ENCODE results near the gene IL1F10.

The IL1F10 gene

DNA sequence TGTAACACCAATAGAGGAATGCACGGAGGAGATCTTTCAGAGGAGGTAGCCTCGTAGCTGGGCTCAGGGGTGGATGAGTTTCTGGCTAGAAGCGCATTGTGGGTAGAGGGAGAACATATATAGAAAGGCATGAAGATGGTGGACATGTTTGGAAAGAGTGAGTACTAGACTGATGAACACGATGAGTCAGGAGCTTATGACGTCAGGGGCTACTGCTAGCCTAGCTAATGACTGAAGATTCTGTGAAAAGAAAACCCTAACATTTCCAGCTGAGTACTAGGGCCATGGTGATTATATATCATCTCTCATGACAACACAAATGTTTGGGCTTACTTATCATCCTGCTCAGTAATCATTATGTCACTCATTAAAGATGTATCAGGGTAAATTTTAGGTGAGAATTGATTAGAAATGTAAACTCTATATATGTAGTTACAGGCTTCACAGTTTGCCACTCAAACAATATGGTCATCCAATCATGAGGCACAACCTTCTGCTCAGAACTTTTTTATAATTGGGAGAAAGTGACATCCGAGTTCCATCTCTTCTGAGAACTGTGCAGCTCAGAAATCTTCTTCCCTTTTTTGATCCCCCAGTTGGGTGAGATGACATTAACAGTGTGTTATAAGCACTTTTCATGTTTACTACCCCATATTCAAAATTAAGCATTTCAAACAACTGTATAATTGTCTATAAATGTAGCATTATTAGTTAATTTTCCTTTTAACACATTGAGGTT is 37.4 kb downstream of the IL1F10 start:
- DNase-seq = no peak
- Histone ChIP-seq H3K4me1 (ENCODE audit: control extremely low read depth in 1 of 4, control insufficient read depth in 4 of 4, insufficient read depth in 4 of 4, low read length in 3 of 4) (peaks cover 0 to 2% (median 0%) of the 10 kb centered on the region in 4 experiments), H3K36me3 (ENCODE audit: control insufficient read depth in 4 of 4, insufficient read depth in 4 of 4, low read length in 3 of 4) (no peaks in the 10 kb centered on the region), H3K27ac (ENCODE audit: insufficient read depth in 1 of 2, low read depth in 1 of 2, low read length in 2 of 2, poor library complexity in 1 of 2, severe bottlenecking in 2 of 2) (no peak overlapping the region), H3K27me3 (replicated peaks in 2 of 5; ENCODE audit: control insufficient read depth in 4 of 5, insufficient read depth in 5 of 5, low read length in 4 of 5) (no peaks in the 10 kb centered on the region), H3K9me3 (ENCODE audit: control extremely low read depth in 1 of 5, control insufficient read depth in 4 of 5, insufficient read depth in 2 of 5, low read depth in 1 of 5, low read length in 4 of 5) (no peaks in the 10 kb centered on the region), H3K4me3 (ENCODE audit: control insufficient read depth in 1 of 7, extremely low read depth in 1 of 7, insufficient read depth in 4 of 7, low read depth in 2 of 7, low read length in 6 of 7) (no peak overlapping the region)
- POLR2A ChIA-PET = no interaction called here
- WGBS (ENCODE audit: insufficient coverage) = 97% methylated on average over 5 of the region's 6 CpGs
- CTCF ChIA-PET = interaction anchor here (0.8 to 1.4 kb wide), 2 partner anchors 19 to 93 kb away, joined by 3 to 4 read pairs; no protein-coding TSS in a partner anchor

DNA sequence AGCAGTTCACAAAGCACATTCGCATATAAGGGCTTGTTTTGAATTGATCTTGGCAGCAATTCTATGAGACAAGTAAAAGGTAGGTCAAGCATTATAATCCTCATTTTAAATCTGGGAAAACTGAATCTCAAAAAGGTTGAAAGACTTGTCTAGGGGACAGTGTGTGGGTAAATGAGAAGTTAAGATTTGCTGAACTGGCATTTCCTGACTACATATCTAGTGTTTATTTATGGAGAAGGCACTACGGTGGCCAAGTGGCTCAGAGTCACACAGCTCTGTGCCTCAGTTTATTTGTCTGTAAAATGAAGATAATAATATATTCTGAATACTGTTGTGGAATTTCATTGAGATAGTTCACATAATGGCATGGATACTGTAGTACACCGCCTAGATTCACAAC is 43.4 kb downstream of the IL1F10 start:
- H3K4me3 ChIP-seq (ENCODE audit: control insufficient read depth in 1 of 7, extremely low read depth in 1 of 7, insufficient read depth in 4 of 7, low read depth in 2 of 7, low read length in 6 of 7) = no peak overlapping the region
- peaks cover 4 to 40% (median 9%) of the 10 kb centered on the region in 4 experiments for H3K4me1 ChIP-seq (ENCODE audit: control extremely low read depth in 1 of 4, control insufficient read depth in 4 of 4, insufficient read depth in 4 of 4, low read length in 3 of 4)
- ChIA-PET POLR2A (no interaction called here), CTCF (interaction anchor here (1.0 to 1.5 kb wide), 2 partner anchors 13 to 26 kb away, joined by 3 read pairs; no protein-coding TSS in a partner anchor)
- no peak overlapping the region for H3K27ac ChIP-seq (ENCODE audit: insufficient read depth in 1 of 2, low read depth in 1 of 2, low read length in 2 of 2, poor library complexity in 1 of 2, severe bottlenecking in 2 of 2)
- 80% methylated on average over 2 of the region's 3 CpGs for WGBS (ENCODE audit: insufficient coverage)
- no peak for DNase-seq
- H3K27me3 ChIP-seq (replicated peaks in 2 of 5; ENCODE audit: control insufficient read depth in 4 of 5, insufficient read depth in 5 of 5, low read length in 4 of 5) = no peaks in the 10 kb centered on the region
- no peaks in the 10 kb centered on the region for H3K9me3 ChIP-seq (ENCODE audit: control extremely low read depth in 1 of 5, control insufficient read depth in 4 of 5, insufficient read depth in 2 of 5, low read depth in 1 of 5, low read length in 4 of 5)
- no peaks in the 10 kb centered on the region for H3K36me3 ChIP-seq (ENCODE audit: control insufficient read depth in 4 of 4, insufficient read depth in 4 of 4, low read length in 3 of 4)

DNA sequence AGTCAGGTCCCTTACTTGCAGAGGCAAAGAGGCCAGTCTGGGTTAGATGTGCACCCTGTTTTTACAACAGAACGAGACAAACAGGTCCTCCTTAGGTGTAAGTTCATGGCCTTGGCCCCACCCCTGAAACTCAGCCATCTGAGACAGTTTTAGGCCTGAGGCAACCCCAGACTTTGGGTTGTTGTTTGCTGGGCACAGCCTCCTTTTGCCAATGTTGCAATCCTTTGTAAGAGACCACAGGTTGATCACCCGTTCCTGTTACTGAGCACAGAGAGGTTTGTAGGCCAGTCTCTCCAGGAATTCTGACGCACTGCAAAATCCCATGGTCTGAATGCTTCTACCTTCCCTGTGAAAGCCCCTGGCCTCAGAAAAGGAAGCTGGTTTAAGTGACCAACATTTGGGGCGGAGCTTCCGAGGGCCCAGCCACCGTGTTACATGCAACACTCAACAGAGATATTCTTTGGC is 44.1 kb downstream of the IL1F10 start:
- ChIA-PET POLR2A (no interaction called here), CTCF (interaction anchor here (1.0 kb wide), 1 partner anchor 14 kb away, joined by 3 read pairs; no protein-coding TSS in a partner anchor)
- H3K4me1 ChIP-seq (ENCODE audit: control extremely low read depth in 1 of 4, control insufficient read depth in 4 of 4, insufficient read depth in 4 of 4, low read length in 3 of 4) = peaks cover 4 to 47% (median 16%) of the 10 kb centered on the region in 4 experiments
- DNase-seq = no peak
- H3K36me3 ChIP-seq (ENCODE audit: control insufficient read depth in 4 of 4, insufficient read depth in 4 of 4, low read length in 3 of 4) = no peaks in the 10 kb centered on the region
- H3K9me3 ChIP-seq (ENCODE audit: control extremely low read depth in 1 of 5, control insufficient read depth in 4 of 5, insufficient read depth in 2 of 5, low read depth in 1 of 5, low read length in 4 of 5) = no peaks in the 10 kb centered on the region
- H3K27me3 ChIP-seq (replicated peaks in 2 of 5; ENCODE audit: control insufficient read depth in 4 of 5, insufficient read depth in 5 of 5, low read length in 4 of 5) = no peaks in the 10 kb centered on the region
- no peak overlapping the region for H3K4me3 ChIP-seq (ENCODE audit: control insufficient read depth in 1 of 7, extremely low read depth in 1 of 7, insufficient read depth in 4 of 7, low read depth in 2 of 7, low read length in 6 of 7)
- H3K27ac ChIP-seq (ENCODE audit: insufficient read depth in 1 of 2, low read depth in 1 of 2, low read length in 2 of 2, poor library complexity in 1 of 2, severe bottlenecking in 2 of 2) = no peak overlapping the region
- 93% methylated on average over 3 of the region's 6 CpGs for WGBS (ENCODE audit: insufficient coverage)

DNA sequence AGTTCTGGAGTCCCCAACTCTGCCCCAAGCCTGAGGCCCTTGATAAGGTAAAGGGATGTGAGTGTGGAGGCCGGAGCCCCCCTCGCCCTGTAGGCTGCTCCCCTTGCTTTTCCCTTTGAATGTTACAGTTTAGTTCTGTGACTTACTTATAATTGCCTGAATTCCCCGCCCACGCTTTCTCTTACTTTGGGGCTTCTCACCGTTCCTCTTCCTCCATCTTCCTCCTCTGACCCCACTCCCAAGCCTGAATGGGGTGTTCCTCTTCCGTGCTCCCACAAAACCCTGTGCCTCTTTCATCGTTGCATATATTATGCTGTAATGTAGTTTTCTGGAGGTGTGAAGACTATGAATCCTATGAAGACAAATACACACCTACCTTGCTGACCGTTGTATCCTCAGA is 44.7 kb downstream of the IL1F10 start:
- DNase-seq = no peak
- ChIA-PET POLR2A (no interaction called here), CTCF (interaction anchor here (0.9 kb wide), 1 partner anchor 12 kb away, joined by 3 read pairs; no protein-coding TSS in a partner anchor)
- Histone ChIP-seq H3K27me3 (replicated peaks in 2 of 5; ENCODE audit: control insufficient read depth in 4 of 5, insufficient read depth in 5 of 5, low read length in 4 of 5) (no peaks in the 10 kb centered on the region), H3K36me3 (ENCODE audit: control insufficient read depth in 4 of 4, insufficient read depth in 4 of 4, low read length in 3 of 4) (no peaks in the 10 kb centered on the region), H3K4me3 (ENCODE audit: control insufficient read depth in 1 of 7, extremely low read depth in 1 of 7, insufficient read depth in 4 of 7, low read depth in 2 of 7, low read length in 6 of 7) (no peak overlapping the region), H3K4me1 (ENCODE audit: control extremely low read depth in 1 of 4, control insufficient read depth in 4 of 4, insufficient read depth in 4 of 4, low read length in 3 of 4) (peaks cover 4 to 53% (median 21%) of the 10 kb centered on the region in 4 experiments), H3K27ac (ENCODE audit: insufficient read depth in 1 of 2, low read depth in 1 of 2, low read length in 2 of 2, poor library complexity in 1 of 2, severe bottlenecking in 2 of 2) (no peak overlapping the region), H3K9me3 (ENCODE audit: control extremely low read depth in 1 of 5, control insufficient read depth in 4 of 5, insufficient read depth in 2 of 5, low read depth in 1 of 5, low read length in 4 of 5) (no peaks in the 10 kb centered on the region)
- WGBS (ENCODE audit: insufficient coverage) = 100% methylated on average over 2 of the region's 8 CpGs

DNA sequence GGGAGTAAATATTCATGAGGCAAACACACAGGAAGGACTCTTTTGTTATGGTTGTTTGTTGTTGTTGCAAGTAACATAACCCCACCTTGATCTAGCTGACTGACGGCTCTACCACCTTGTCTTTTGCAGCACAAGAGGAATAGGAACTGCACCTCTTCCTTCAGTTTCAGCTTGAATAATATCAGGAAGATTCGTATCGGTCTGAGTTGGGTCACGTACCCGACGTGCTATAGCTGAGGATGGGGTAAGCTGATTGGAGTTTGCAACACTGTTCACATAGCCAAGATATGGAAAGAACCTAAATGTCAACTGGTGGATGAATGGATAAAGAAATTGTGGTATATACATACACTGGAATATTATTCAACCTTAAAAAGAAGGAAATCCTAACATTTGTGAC is 45.1 kb downstream of the IL1F10 start:
- no peak for DNase-seq
- Histone ChIP-seq H3K4me1 (ENCODE audit: control extremely low read depth in 1 of 4, control insufficient read depth in 4 of 4, insufficient read depth in 4 of 4, low read length in 3 of 4) (peaks cover 4 to 58% (median 24%) of the 10 kb centered on the region in 4 experiments), H3K27me3 (replicated peaks in 2 of 5; ENCODE audit: control insufficient read depth in 4 of 5, insufficient read depth in 5 of 5, low read length in 4 of 5) (no peaks in the 10 kb centered on the region), H3K27ac (ENCODE audit: insufficient read depth in 1 of 2, low read depth in 1 of 2, low read length in 2 of 2, poor library complexity in 1 of 2, severe bottlenecking in 2 of 2) (no peak overlapping the region), H3K4me3 (ENCODE audit: control insufficient read depth in 1 of 7, extremely low read depth in 1 of 7, insufficient read depth in 4 of 7, low read depth in 2 of 7, low read length in 6 of 7) (no peak overlapping the region), H3K36me3 (ENCODE audit: control insufficient read depth in 4 of 4, insufficient read depth in 4 of 4, low read length in 3 of 4) (no peaks in the 10 kb centered on the region), H3K9me3 (ENCODE audit: control extremely low read depth in 1 of 5, control insufficient read depth in 4 of 5, insufficient read depth in 2 of 5, low read depth in 1 of 5, low read length in 4 of 5) (no peaks in the 10 kb centered on the region)
- WGBS (ENCODE audit: insufficient coverage) = 100% methylated on average over 1 of the region's 6 CpGs
- ChIA-PET CTCF (interaction anchor here (0.8 to 1.3 kb wide), 3 partner anchors 11 to 25 kb away, joined by 3 read pairs; no protein-coding TSS in a partner anchor), POLR2A (no interaction called here)

DNA sequence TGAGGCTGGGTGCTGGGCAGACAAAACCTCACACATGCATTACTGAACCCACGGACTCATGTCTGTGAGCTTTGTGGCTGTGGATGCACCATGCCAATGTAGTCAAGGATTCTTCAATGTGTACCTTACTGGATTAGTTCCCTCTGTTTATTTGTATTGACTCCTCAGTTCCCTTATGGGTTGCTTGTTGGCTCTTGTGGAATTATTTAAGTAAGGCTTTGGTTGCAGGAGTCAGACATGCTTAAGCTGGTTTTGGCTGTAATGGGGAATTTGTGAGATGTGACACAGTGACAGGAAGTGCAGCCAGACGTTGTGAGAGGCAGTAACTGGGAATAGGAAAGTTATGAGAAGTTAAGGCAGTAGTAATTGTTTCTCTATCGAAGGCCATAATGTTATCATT is 46.0 kb downstream of the IL1F10 start:
- WGBS (ENCODE audit: insufficient coverage) = 20% methylated on average over 1 of the region's 3 CpGs

More for the DNA sequence above, 46.0 kb downstream of the IL1F10 start:
- H3K27ac ChIP-seq (ENCODE audit: insufficient read depth in 1 of 2, low read depth in 1 of 2, low read length in 2 of 2, poor library complexity in 1 of 2, severe bottlenecking in 2 of 2) = no peak overlapping the region
- DNase-seq = no peak
- CTCF ChIA-PET = interaction anchor here (1.2 to 1.3 kb wide), 2 partner anchors 26 to 33 kb away, joined by 3 to 5 read pairs; no protein-coding TSS in a partner anchor
- H3K4me3 ChIP-seq (ENCODE audit: control insufficient read depth in 1 of 7, extremely low read depth in 1 of 7, insufficient read depth in 4 of 7, low read depth in 2 of 7, low read length in 6 of 7) = no peak overlapping the region
- H3K9me3 ChIP-seq (ENCODE audit: control extremely low read depth in 1 of 5, control insufficient read depth in 4 of 5, insufficient read depth in 2 of 5, low read depth in 1 of 5, low read length in 4 of 5) = no peaks in the 10 kb centered on the region
- POLR2A ChIA-PET = no interaction called here
- H3K27me3 ChIP-seq (replicated peaks in 2 of 5; ENCODE audit: control insufficient read depth in 4 of 5, insufficient read depth in 5 of 5, low read length in 4 of 5) = no peaks in the 10 kb centered on the region
- no peaks in the 10 kb centered on the region for H3K36me3 ChIP-seq (ENCODE audit: control insufficient read depth in 4 of 4, insufficient read depth in 4 of 4, low read length in 3 of 4)
- peaks cover 4 to 63% (median 24%) of the 10 kb centered on the region in 4 experiments for H3K4me1 ChIP-seq (ENCODE audit: control extremely low read depth in 1 of 4, control insufficient read depth in 4 of 4, insufficient read depth in 4 of 4, low read length in 3 of 4)
